Measurements from ENCODE around the gene NADK2. TPM values are rescaled to one million over a fixed set of nuclear protein-coding genes. Genes with fewer than 3 reads are reported as not detected.
A peak's percentile ranks its signal among the peaks of the same experiment; 100 is the strongest.

NADK2 gene
- total and polyA plus RNA-seq, 2 donors (not counting 1 experiment from before 2014, with no cell fraction given): 11.6 to 26.9 TPM

DNA sequence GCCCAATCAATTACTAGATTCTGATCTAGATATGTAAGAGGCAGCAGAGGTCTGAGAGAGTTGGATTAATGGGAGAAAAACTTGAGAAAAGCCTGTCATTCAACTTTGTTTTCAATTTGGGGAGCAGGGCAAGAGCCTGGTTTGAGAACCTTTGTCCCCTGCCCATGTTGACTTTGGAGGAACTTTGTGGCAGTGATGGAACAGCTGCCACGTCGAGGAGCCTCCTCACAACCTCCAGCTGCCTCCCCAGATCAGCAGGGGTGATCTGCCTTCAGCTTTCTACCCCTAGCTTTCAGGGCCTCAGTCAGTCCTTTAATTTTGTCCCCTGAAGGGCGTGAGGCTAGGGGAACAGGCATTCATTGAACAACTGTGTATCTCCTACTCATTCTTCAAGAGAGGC, 81.1 kb downstream of the NADK2 start:
- TF ChIP-seq EZH2 (IDR thresholded peaks at IDR 0.05; ENCODE audit: low read length, missing control alignments): no peak
- TF ChIP-seq, protein P1, sequence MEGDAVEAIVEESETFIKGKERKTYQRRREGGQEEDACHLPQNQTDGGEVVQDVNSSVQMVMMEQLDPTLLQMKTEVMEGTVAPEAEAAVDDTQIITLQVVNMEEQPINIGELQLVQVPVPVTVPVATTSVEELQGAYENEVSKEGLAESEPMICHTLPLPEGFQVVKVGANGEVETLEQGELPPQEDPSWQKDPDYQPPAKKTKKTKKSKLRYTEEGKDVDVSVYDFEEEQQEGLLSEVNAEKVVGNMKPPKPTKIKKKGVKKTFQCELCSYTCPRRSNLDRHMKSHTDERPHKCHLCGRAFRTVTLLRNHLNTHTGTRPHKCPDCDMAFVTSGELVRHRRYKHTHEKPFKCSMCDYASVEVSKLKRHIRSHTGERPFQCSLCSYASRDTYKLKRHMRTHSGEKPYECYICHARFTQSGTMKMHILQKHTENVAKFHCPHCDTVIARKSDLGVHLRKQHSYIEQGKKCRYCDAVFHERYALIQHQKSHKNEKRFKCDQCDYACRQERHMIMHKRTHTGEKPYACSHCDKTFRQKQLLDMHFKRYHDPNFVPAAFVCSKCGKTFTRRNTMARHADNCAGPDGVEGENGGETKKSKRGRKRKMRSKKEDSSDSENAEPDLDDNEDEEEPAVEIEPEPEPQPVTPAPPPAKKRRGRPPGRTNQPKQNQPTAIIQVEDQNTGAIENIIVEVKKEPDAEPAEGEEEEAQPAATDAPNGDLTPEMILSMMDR (conservative IDR thresholded peaks at IDR 0.05 in 1 of 2, IDR thresholded peaks at IDR 0.05 in 1 of 2; ENCODE audit: low read depth in 1 of 2, low read length in 2 of 2): no peak
- no peak for DNase-seq (ENCODE audit: low read depth in 2 of 2)
- H3K4me1 ChIP-seq (ENCODE audit: control insufficient read depth, extremely low read depth, insufficient read depth, low read length): peaks cover 5% of the 10 kb centered on the region
- H3K27me3 ChIP-seq (ENCODE audit: control insufficient read depth, insufficient read depth, low read length): no peaks in the 10 kb centered on the region
- H3K4me3 ChIP-seq (replicated peaks in 1 of 4; ENCODE audit: control extremely low read depth in 1 of 4, insufficient read depth in 1 of 4, low read depth in 3 of 4, low read length in 4 of 4): no peak overlapping the region
- H3K79me2 ChIP-seq (ENCODE audit: control insufficient read depth, insufficient read depth, low read length): peaks cover 12% of the 10 kb centered on the region
- H3K36me3 ChIP-seq (ENCODE audit: control insufficient read depth, insufficient read depth, low read length): peaks cover 15% of the 10 kb centered on the region
- no peak overlapping the region for H2AFZ ChIP-seq (ENCODE audit: low read length)
- no peaks in the 10 kb centered on the region for H4K20me1 ChIP-seq (ENCODE audit: control insufficient read depth, extremely low read depth, insufficient read depth, low read length)
- H3K4me2 ChIP-seq (ENCODE audit: extremely low read depth, insufficient read depth, low read length): no peak overlapping the region
- no peak overlapping the region for H3K27ac ChIP-seq (ENCODE audit: insufficient read depth, low read length)
- H3K9ac ChIP-seq (ENCODE audit: insufficient read depth, low read length): no peak overlapping the region
- H3K9me3 ChIP-seq (ENCODE audit: control insufficient read depth, insufficient read depth, low read depth, low read length): no peaks in the 10 kb centered on the region

GRCh38 chr5:36158144-36158543, 83.6 kb downstream of the NADK2 start:
- H4K20me1 ChIP-seq (ENCODE audit: control insufficient read depth, extremely low read depth, insufficient read depth, low read length): no peaks in the 10 kb centered on the region
- H3K4me1 ChIP-seq (ENCODE audit: control insufficient read depth, extremely low read depth, insufficient read depth, low read length): peaks cover 7% of the 10 kb centered on the region
- H3K79me2 ChIP-seq (ENCODE audit: control insufficient read depth, insufficient read depth, low read length): peaks cover 28% of the 10 kb centered on the region
- H2AFZ ChIP-seq (ENCODE audit: low read length): no peak overlapping the region
- H3K27me3 ChIP-seq (ENCODE audit: control insufficient read depth, insufficient read depth, low read length): no peaks in the 10 kb centered on the region
- H3K9ac ChIP-seq (ENCODE audit: insufficient read depth, low read length): no peak overlapping the region
- H3K27ac ChIP-seq (ENCODE audit: insufficient read depth, low read length): no peak overlapping the region
- no peak overlapping the region for H3K4me2 ChIP-seq (ENCODE audit: extremely low read depth, insufficient read depth, low read length)
- peak in 1 of 2 donors; percentile 21 for DNase-seq (ENCODE audit: low read depth in 2 of 2)
- no peak overlapping the region for H3K4me3 ChIP-seq (replicated peaks in 1 of 4; ENCODE audit: control extremely low read depth in 1 of 4, insufficient read depth in 1 of 4, low read depth in 3 of 4, low read length in 4 of 4)
- H3K36me3 ChIP-seq (ENCODE audit: control insufficient read depth, insufficient read depth, low read length): peaks cover 8% of the 10 kb centered on the region
- H3K9me3 ChIP-seq (ENCODE audit: control insufficient read depth, insufficient read depth, low read depth, low read length): no peaks in the 10 kb centered on the region
- no peak for TF ChIP-seq EZH2 (IDR thresholded peaks at IDR 0.05; ENCODE audit: low read length, missing control alignments)
- TF ChIP-seq, protein P1 (conservative IDR thresholded peaks at IDR 0.05 in 1 of 2, IDR thresholded peaks at IDR 0.05 in 1 of 2; ENCODE audit: low read depth in 1 of 2, low read length in 2 of 2): no peak

- Histone ChIP-seq H3K9ac (ENCODE audit: insufficient read depth, low read length) (no peak overlapping the region), H4K20me1 (ENCODE audit: control insufficient read depth, extremely low read depth, insufficient read depth, low read length) (no peaks in the 10 kb centered on the region), H3K27ac (ENCODE audit: insufficient read depth, low read length) (peak overlapping the region; percentile 52), H3K4me3 (replicated peaks in 1 of 4; ENCODE audit: control extremely low read depth in 1 of 4, insufficient read depth in 1 of 4, low read depth in 3 of 4, low read length in 4 of 4) (no peak overlapping the region), H3K79me2 (ENCODE audit: control insufficient read depth, insufficient read depth, low read length) (peaks cover 39% of the 10 kb centered on the region), H3K9me3 (ENCODE audit: control insufficient read depth, insufficient read depth, low read depth, low read length) (no peaks in the 10 kb centered on the region), H3K4me1 (ENCODE audit: control insufficient read depth, extremely low read depth, insufficient read depth, low read length) (peaks cover 7% of the 10 kb centered on the region), H2AFZ (ENCODE audit: low read length) (no peak overlapping the region), H3K4me2 (ENCODE audit: extremely low read depth, insufficient read depth, low read length) (no peak overlapping the region), H3K36me3 (ENCODE audit: control insufficient read depth, insufficient read depth, low read length) (peaks cover 7% of the 10 kb centered on the region), H3K27me3 (ENCODE audit: control insufficient read depth, insufficient read depth, low read length) (no peaks in the 10 kb centered on the region)
- peak in 1 of 2 donors; percentile 80 for DNase-seq (ENCODE audit: low read depth in 2 of 2)
- TF ChIP-seq EZH2 (IDR thresholded peaks at IDR 0.05; ENCODE audit: low read length, missing control alignments): no peak
- TF ChIP-seq, protein P1 (conservative IDR thresholded peaks at IDR 0.05 in 1 of 2, IDR thresholded peaks at IDR 0.05 in 1 of 2; ENCODE audit: low read depth in 1 of 2, low read length in 2 of 2): no peak
Observed at GRCh38 chr5:36156619-36157018, 85.1 kb downstream of the NADK2 start.
